Esophagus muscularis mucosa (tissue), 4 donors: ENCODE data around the gene TICAM2. TPM values are rescaled to one million over a fixed set of nuclear protein-coding genes. Genes with fewer than 3 reads are reported as not detected.

ENCODE experiments used
- DNase-seq: peaks from one replicate; pipeline ENCODE4 v3.0.0-alpha.2; 2017; ENCODE audit errors: extremely low spot score
- H3K27ac ChIP-seq, 4 donors: fragments of 200-600 bp; sonication (generic); replicated peaks in 1 of 4; 1 replicate in 3 of 4; 2 replicates in 1 of 4; pipeline ENCODE4 v1.5.1; 2016 to 2019; ENCODE audit warnings: mild to moderate bottlenecking in 1 of 4
- H3K27me3 ChIP-seq, 4 donors: fragments of 200-600 bp; sonication (generic); one replicate each; pipeline versions ENCODE4 v1.5.1 to v1.6.0; 2016 to 2019
- H3K36me3 ChIP-seq, 4 donors: fragments of 200-600 bp; sonication (generic); one replicate each; pipeline ENCODE4 v1.5.1; 2016 to 2019
- H3K4me1 ChIP-seq, 4 donors: fragments of 200-600 bp; sonication (generic); one replicate each; pipeline ENCODE4 v1.5.1; 2016 to 2019
- H3K4me3 ChIP-seq, 4 donors: fragments of 200-600 bp; sonication (generic); 1 replicate in 2 of 4; 2 replicates in 2 of 4; pipeline ENCODE4 v1.5.1; 2016 to 2019; ENCODE audit warnings: mild to moderate bottlenecking in 4 of 4, moderate library complexity in 1 of 4
- H3K9me3 ChIP-seq, 4 donors: fragments of 200-600 bp; sonication (generic); 1 replicate in 3 of 4; 2 replicates in 1 of 4; pipeline ENCODE4 v1.5.1; 2016 to 2019
- CTCF ChIP-seq, 3 experiments: fragments of 200-600 bp in 2 of 3; fragments of 450-650 bp in 1 of 3; sonication (generic) in 2 of 3; IDR thresholded peaks; one replicate each; pipeline ENCODE4 v1.5.1; 2017 to 2019; ENCODE audit warnings: antibody characterized with exemption in 3 of 3, mild to moderate bottlenecking in 2 of 3, moderate library complexity in 1 of 3
- EP300 ChIP-seq: sonication (generic); formaldehyde crosslinking; IDR thresholded peaks from one replicate; pipeline ENCODE4 v1.6.1; 2017; ENCODE audit warnings: antibody characterized with exemption
- POLR2A ChIP-seq: fragments of 450-650 bp; IDR thresholded peaks from one replicate; pipeline ENCODE4 v1.6.1; 2017; ENCODE audit warnings: antibody characterized with exemption, moderate library complexity, mild to moderate bottlenecking, low read depth
- POLR2AphosphoS5 ChIP-seq, 2 donors: sonication (generic); formaldehyde crosslinking; IDR thresholded peaks; one replicate each; pipeline ENCODE4 v1.6.1; 2017; ENCODE audit warnings: antibody characterized with exemption in 2 of 2
- whole genome bisulfite sequencing: methylation state at CpG from one replicate; pipeline ENCODE4 v1.1.5; 2018; 5-methylcytosine and 5-hydroxymethylcytosine counted together
- intact Hi-C: fragments of 100-400 bp; cut with DNase I; formaldehyde crosslinking; loops from one replicate; pipeline ENCODE4 v1.15.1; 2023
- total RNA-seq, 4 donors: library from RNA; depleted of rRNA; stranded (reverse); fragments of >200 nt; gene quantifications; one replicate each; pipeline versions ENCODE4 v1.1.0 to v1.2.1, GENCODE V29; 2016

Gene TICAM2
- total RNA-seq, 4 donors from 2014 or later, result 1.2 to 3.0 (median 1.5) TPM

DNA sequence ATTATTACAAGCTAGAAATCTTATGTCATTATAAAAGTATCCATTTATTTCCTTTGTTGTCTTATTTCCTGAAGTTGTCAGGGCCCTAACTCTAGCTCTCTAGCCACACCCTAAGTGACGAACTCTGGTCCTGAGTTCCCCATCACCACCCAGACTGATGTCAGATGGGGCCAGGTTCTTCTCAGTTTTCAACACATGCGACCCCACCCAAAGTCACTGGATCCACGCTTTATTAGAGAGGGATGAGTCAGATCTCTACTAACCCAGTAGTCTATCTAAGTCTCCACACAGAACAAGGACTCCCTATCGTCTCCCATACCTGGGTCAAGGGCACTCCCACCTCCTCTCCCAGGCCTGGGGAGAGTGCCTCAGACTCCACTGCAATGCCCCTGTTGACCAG, 50.9 kb downstream of the TICAM2 start:
- Histone ChIP-seq H3K4me3 (no peak overlapping the region), H3K27me3 (no peaks in the 10 kb centered on the region), H3K4me1 (peaks cover 2 to 6% (median 5%) of the 10 kb centered on the region in 4 donors), H3K36me3 (no peaks in the 10 kb centered on the region), H3K27ac (no peak overlapping the region), H3K9me3 (no peaks in the 10 kb centered on the region)
- WGBS, result 56% methylated on average over 4 of the region's 4 CpGs
- intact Hi-C loops, result no loop called here
- TF ChIP-seq POLR2A (no peak), CTCF (IDR thresholded peaks at IDR 0.05) (no peak), EP300 (no peak), POLR2AphosphoS5 (IDR thresholded peaks at IDR 0.05) (no peak)
- DNase-seq, result no peak

- TF ChIP-seq EP300 (no peak), CTCF (IDR thresholded peaks at IDR 0.05) (peak; percentile 18 to 46 (median 25))
- Histone ChIP-seq H3K27me3 (no peaks in the 10 kb centered on the region), H3K4me1 (peaks cover 0 to 8% (median 5%) of the 10 kb centered on the region in 4 donors), H3K36me3 (no peaks in the 10 kb centered on the region), H3K9me3 (peaks cover 0 to 4% (median 0%) of the 10 kb centered on the region in 4 donors), H3K27ac (no peak overlapping the region), H3K4me3 (no peak overlapping the region)
- no peak for DNase-seq
- intact Hi-C loops, result no loop called here
- 88% methylated on average over 3 of the region's 3 CpGs for WGBS
These were observed 53.1 kb downstream of the TICAM2 start for GRCh38 chr5:115549154-115549553.

DNA sequence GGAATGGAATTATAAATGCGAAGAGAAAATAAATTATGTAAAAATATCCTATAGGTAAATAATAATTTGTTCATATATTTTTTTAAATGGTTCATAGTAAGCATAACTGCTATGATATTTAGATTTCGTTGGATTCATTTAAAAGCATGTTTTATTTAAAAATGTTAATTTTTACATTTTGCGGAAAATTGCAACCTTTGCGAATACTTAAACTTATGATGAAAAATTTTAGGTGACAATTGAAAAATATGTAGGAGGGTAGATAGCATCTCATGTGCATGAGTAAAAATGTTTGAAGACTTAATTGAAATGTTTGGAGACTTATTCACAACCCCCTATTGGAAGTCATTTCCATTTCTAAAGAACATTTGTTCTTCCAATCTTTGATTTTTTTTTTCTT, 53.6 kb downstream of the TICAM2 start:
- Histone ChIP-seq H3K27ac (no peak overlapping the region), H3K9me3 (peaks cover 0 to 4% (median 0%) of the 10 kb centered on the region in 4 donors), H3K36me3 (no peaks in the 10 kb centered on the region), H3K4me1 (peaks cover 0 to 8% (median 5%) of the 10 kb centered on the region in 4 donors), H3K27me3 (no peaks in the 10 kb centered on the region), H3K4me3 (no peak overlapping the region)
- TF ChIP-seq EP300 (no peak), POLR2A (no peak), CTCF (IDR thresholded peaks at IDR 0.05) (no peak), POLR2AphosphoS5 (IDR thresholded peaks at IDR 0.05) (no peak)
- WGBS, result 96% methylated on average over 4 of the region's 4 CpGs
- no peak for DNase-seq
- intact Hi-C loops, result no loop called here

DNA sequence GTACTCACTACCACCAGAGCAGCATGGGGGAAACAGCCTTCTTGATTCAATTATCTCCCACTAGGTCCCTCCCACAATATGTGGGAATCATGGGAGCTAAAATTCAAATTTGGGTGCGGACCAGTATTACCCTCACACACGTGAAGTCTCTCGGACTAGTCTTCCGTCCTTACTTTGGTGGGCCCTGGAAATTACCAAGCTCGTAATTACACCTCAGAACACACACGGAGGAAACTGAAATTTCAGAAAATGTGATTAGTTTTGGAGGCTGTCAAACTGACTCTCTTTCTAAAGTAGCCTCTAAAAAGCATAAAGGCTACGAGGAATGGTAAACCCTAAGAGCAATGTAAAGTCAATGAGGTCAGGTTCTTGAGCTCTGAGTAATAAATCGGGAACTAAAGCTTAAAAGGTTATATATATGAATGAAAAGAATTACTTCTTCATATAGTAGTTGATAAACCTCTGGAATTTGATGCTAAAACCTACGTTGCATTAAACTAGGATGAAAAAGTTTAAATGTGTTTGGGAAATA, 56.9 kb downstream of the TICAM2 start:
- 96% methylated on average over 9 of the region's 9 CpGs for WGBS
- peak overlapping the region; percentile 75 to 99 (median 98) for H3K27ac ChIP-seq
- DNase-seq, result no peak
- peaks cover 0 to 13% (median 4%) of the 10 kb centered on the region in 4 donors for H3K36me3 ChIP-seq
- no peaks in the 10 kb centered on the region for H3K27me3 ChIP-seq
- intact Hi-C loops, result no loop called here
- H3K4me1 ChIP-seq, result peaks cover 7 to 19% (median 13%) of the 10 kb centered on the region in 4 donors
- TF ChIP-seq EP300, result no peak
- TF ChIP-seq POLR2A, result no peak
- no peak for TF ChIP-seq CTCF (IDR thresholded peaks at IDR 0.05)
- TF ChIP-seq POLR2AphosphoS5 (IDR thresholded peaks at IDR 0.05), result no peak
- H3K9me3 ChIP-seq, result peaks cover 0 to 4% (median 0%) of the 10 kb centered on the region in 4 donors
- H3K4me3 ChIP-seq, result peak overlapping the region; percentile 88 to 98 (median 95)
